MM.1S (cell line): ENCODE measurements around the gene SEL1L3.

Experiments
- DNase-seq: peaks from one replicate; pipeline ENCODE4 v3.0.0-alpha.2; 2015
- H2AFZ ChIP-seq: fragments of 300-600 bp; sonication (generic); 2 replicates; pipeline ENCODE4 v1.6.0; 2016; ENCODE audit warnings: antibody characterized with exemption, low read length
- H3F3A ChIP-seq: fragments of 300-600 bp; sonication (generic); 2 replicates; pipeline ENCODE4 v1.6.1; 2016; ENCODE audit warnings: mild to moderate bottlenecking, antibody characterized with exemption, low read length, moderate library complexity, mixed read lengths; ENCODE audit not compliant: insufficient read depth
- H3K27ac ChIP-seq: fragments of 300-600 bp; sonication (generic); 2 replicates; pipeline ENCODE4 v1.5.1; 2016; ENCODE audit warnings: mild to moderate bottlenecking, low read length
- H3K27me3 ChIP-seq: fragments of 300-600 bp; sonication (generic); replicated peaks from 2 replicates; pipeline ENCODE4 v1.6.0; 2016; ENCODE audit warnings: low read length; ENCODE audit not compliant: insufficient read depth
- H3K36me3 ChIP-seq: fragments of 300-600 bp; sonication (generic); replicated peaks from 2 replicates; pipeline ENCODE4 v1.6.1; 2016; ENCODE audit warnings: mild to moderate bottlenecking, low read length, mixed read lengths; ENCODE audit not compliant: insufficient read depth
- H3K4me1 ChIP-seq: fragments of 300-600 bp; sonication (generic); 2 replicates; pipeline ENCODE4 v1.6.1; 2016; ENCODE audit warnings: low read length, mixed read lengths
- H3K4me2 ChIP-seq: fragments of 300-600 bp; sonication (generic); 2 replicates; pipeline ENCODE4 v1.6.0; 2016; ENCODE audit warnings: low read depth, low read length
- H3K4me3 ChIP-seq: fragments of 300-600 bp; sonication (generic); 2 replicates; pipeline ENCODE4 v1.5.1; 2016; ENCODE audit warnings: low read length, mixed read lengths
- H3K79me2 ChIP-seq: fragments of 300-600 bp; sonication (generic); 2 replicates; pipeline ENCODE4 v1.6.1; 2016; ENCODE audit warnings: mixed run types, low read length, mixed read lengths
- H3K9ac ChIP-seq: fragments of 300-600 bp; sonication (generic); 2 replicates; pipeline ENCODE4 v1.6.1; 2016; ENCODE audit warnings: low read length, mixed read lengths
- H3K9me2 ChIP-seq: fragments of 300-600 bp; sonication (generic); replicated peaks from 2 replicates; pipeline ENCODE4 v1.6.1; 2016; ENCODE audit warnings: mild to moderate bottlenecking, low read length, mixed read lengths; ENCODE audit not compliant: insufficient read depth
- H3K9me3 ChIP-seq: fragments of 300-600 bp; sonication (generic); replicated peaks from 2 replicates; pipeline ENCODE4 v1.6.1; 2016; ENCODE audit warnings: mild to moderate bottlenecking, low read length, mixed read lengths; ENCODE audit not compliant: insufficient read depth
- H4K20me1 ChIP-seq: fragments of 300-600 bp; sonication (generic); 2 replicates; pipeline ENCODE4 v1.6.1; 2016; ENCODE audit warnings: mild to moderate bottlenecking, low read length, moderate library complexity, mixed read lengths; ENCODE audit not compliant: insufficient read depth
- CTCF ChIP-seq: fragments of 300-600 bp; sonication (generic); IDR thresholded peaks from 2 replicates; pipeline ENCODE4 v1.5.1; 2016; ENCODE audit warnings: antibody characterized with exemption, low read length, mixed read lengths
- EZH2 ChIP-seq: fragments of 300-600 bp; sonication (generic); optimal IDR thresholded peaks from 2 replicates; pipeline ENCODE3; 2017; ENCODE audit warnings: low read depth, mild to moderate bottlenecking, antibody characterized with exemption, low read length, mixed read lengths
- EZH2phosphoT487 ChIP-seq: fragments of 300-600 bp; sonication (generic); IDR thresholded peaks from 2 replicates; pipeline ENCODE4 v1.6.1; 2018; ENCODE audit warnings: antibody characterized with exemption, low read length

Gene SEL1L3

GRCh38 chr4:25839687-25840086 lies 23.1 kb downstream of the SEL1L3 start:
- peaks cover 93% of the 10 kb centered on the region for H3K79me2 ChIP-seq
- H3K4me3 ChIP-seq = no peak overlapping the region
- no peak overlapping the region for H3K9ac ChIP-seq
- H3K4me1 ChIP-seq = peaks cover 28% of the 10 kb centered on the region
- no peak for DNase-seq
- H3F3A ChIP-seq = peaks cover 14% of the 10 kb centered on the region; the same call in 1 of the 2 replicates
- no peak overlapping the region for H3K4me2 ChIP-seq
- no peaks in the 10 kb centered on the region for H3K9me3 ChIP-seq
- TF ChIP-seq EZH2phosphoT487 = no peak
- no peak for TF ChIP-seq EZH2
- TF ChIP-seq CTCF = no peak
- H3K27ac ChIP-seq = no peak overlapping the region
- no peak overlapping the region for H2AFZ ChIP-seq
- H3K9me2 ChIP-seq = no peaks in the 10 kb centered on the region
- H3K36me3 ChIP-seq = no peaks in the 10 kb centered on the region
- no peaks in the 10 kb centered on the region for H3K27me3 ChIP-seq
- H4K20me1 ChIP-seq = no peaks in the 10 kb centered on the region

- Histone ChIP-seq H3K27ac (no peak overlapping the region), H3K36me3 (no peaks in the 10 kb centered on the region), H3K9me3 (no peaks in the 10 kb centered on the region), H3K27me3 (no peaks in the 10 kb centered on the region), H3K9me2 (no peaks in the 10 kb centered on the region), H3K4me2 (no peak overlapping the region), H3K9ac (no peak overlapping the region), H2AFZ (no peak overlapping the region), H3F3A (peaks cover 14% of the 10 kb centered on the region; the same call in 1 of the 2 replicates), H4K20me1 (no peaks in the 10 kb centered on the region), H3K4me1 (peaks cover 25% of the 10 kb centered on the region), H3K79me2 (peaks cover 93% of the 10 kb centered on the region), H3K4me3 (no peak overlapping the region)
- no peak for DNase-seq
- TF ChIP-seq EZH2phosphoT487 (no peak), EZH2 (no peak), CTCF (no peak)
Measured at GRCh38 chr4:25839233-25839632, 23.6 kb downstream of the SEL1L3 start.

GRCh38 chr4:25838526-25838925 lies 24.3 kb downstream of the SEL1L3 start:
- Histone ChIP-seq H3K9me2 (no peaks in the 10 kb centered on the region), H3K36me3 (no peaks in the 10 kb centered on the region), H3K4me2 (no peak overlapping the region), H3K9ac (no peak overlapping the region), H2AFZ (no peak overlapping the region), H3K27ac (no peak overlapping the region), H3K9me3 (no peaks in the 10 kb centered on the region), H3K27me3 (no peaks in the 10 kb centered on the region), H4K20me1 (no peaks in the 10 kb centered on the region), H3K4me3 (no peak overlapping the region), H3K4me1 (peaks cover 18% of the 10 kb centered on the region), H3F3A (peaks cover 12% of the 10 kb centered on the region; the same call in 1 of the 2 replicates), H3K79me2 (peaks cover 91% of the 10 kb centered on the region)
- DNase-seq = no peak
- TF ChIP-seq EZH2phosphoT487 (no peak), EZH2 (no peak), CTCF (no peak)
